Endodermal cell (in vitro differentiated cells): Measurements from ENCODE around the gene ARTN. TPM values are rescaled to one million over a fixed set of nuclear protein-coding genes. Genes with fewer than 3 reads are reported as not detected.
A peak's percentile ranks its signal among the peaks of the same experiment; 100 is the strongest.

ENCODE experiments used
- DNase-seq: peaks from one replicate; pipeline ENCODE4 v3.0.0-alpha.2; 2017
- H3K27ac ChIP-seq: 2 replicates; pipeline ENCODE4 v1.5.1; 2013; ENCODE audit warnings: mild to moderate bottlenecking, low read depth, low read length, moderate library complexity
- H3K27me3 ChIP-seq: 2 replicates; pipeline ENCODE4 v1.6.1; 2013; ENCODE audit warnings: mild to moderate bottlenecking, low read length, moderate library complexity; ENCODE audit not compliant: insufficient read depth, control insufficient read depth, poor library complexity, severe bottlenecking
- H3K36me3 ChIP-seq: 2 replicates; pipeline ENCODE4 v1.7.0; 2013; ENCODE audit warnings: mild to moderate bottlenecking, low read length, moderate library complexity; ENCODE audit not compliant: control insufficient read depth, insufficient read depth
- H3K4me1 ChIP-seq: one replicate; pipeline ENCODE4 v1.7.0; 2013; ENCODE audit warnings: low read length; ENCODE audit not compliant: control insufficient read depth, insufficient read depth
- H3K4me3 ChIP-seq: 2 replicates; pipeline ENCODE4 v1.5.1; 2013; ENCODE audit warnings: mild to moderate bottlenecking, low read length, moderate library complexity
- H3K9ac ChIP-seq: 2 replicates; pipeline ENCODE4 v1.6.1; 2013; ENCODE audit warnings: mild to moderate bottlenecking, low read length, moderate library complexity; ENCODE audit not compliant: poor library complexity, severe bottlenecking; ENCODE audit errors: extremely low read depth
- H3K9me3 ChIP-seq: 2 replicates; pipeline ENCODE4 v1.6.1; 2013; ENCODE audit warnings: mild to moderate bottlenecking, low read length, moderate library complexity; ENCODE audit not compliant: control insufficient read depth
- H3K27ac Mint-ChIP-seq: 2 replicates; pipeline ENCODE4 v1.8.0; 2020; ENCODE audit warnings: mixed read lengths
- H3K27me3 Mint-ChIP-seq: 2 replicates; pipeline ENCODE4 v1.8.0; 2021; ENCODE audit warnings: mild to moderate bottlenecking, mixed read lengths; ENCODE audit not compliant: insufficient read depth
- H3K36me3 Mint-ChIP-seq: 2 replicates; pipeline ENCODE4 v1.8.0; 2020; ENCODE audit warnings: low read depth, mixed read lengths
- H3K4me1 Mint-ChIP-seq: 2 replicates; pipeline ENCODE4 v1.8.0; 2020; ENCODE audit warnings: mixed read lengths
- H3K4me3 Mint-ChIP-seq: 2 replicates; pipeline ENCODE4 v1.8.0; 2020; ENCODE audit warnings: mild to moderate bottlenecking, moderate library complexity, mixed read lengths
- H3K9me3 Mint-ChIP-seq: 2 replicates; pipeline ENCODE4 v1.8.0; 2020; ENCODE audit warnings: mild to moderate bottlenecking, mixed read lengths
- CTCF ChIP-seq: fragments of 200-600 bp; sonication (generic); conservative IDR thresholded peaks from 2 replicates; pipeline ENCODE4 v1.5.0; 2021; ENCODE audit warnings: antibody characterized with exemption, mild to moderate bottlenecking
- WGBS, 2 experiments: methylation state at CpG; one replicate each; pipeline versions ENCODE4 v1.1.5 to v1.1.7; 2013; ENCODE audit warnings: missing lambda C conversion rate in 2 of 2, mixed read lengths in 1 of 2; ENCODE audit not compliant: insufficient coverage in 1 of 2, insufficient read length in 1 of 2; 5-methylcytosine and 5-hydroxymethylcytosine counted together
- total RNA-seq, 2 donors: library from RNA; stranded (reverse); fragmentation: NEBNext Ultra II Directional in 1 of 2; extraction: Animal tissue kit (Norgen Biotek cat#: 25700) in 1 of 2; gene quantifications; 2 replicates in 1 of 2; 3 replicates in 1 of 2; pipeline ENCODE4 v1.2.1, GENCODE V29; 2021

Gene ARTN
- total RNA-seq, 2 donors from 2014 or later = 3.3 to 4.4 TPM

- no peaks in the 10 kb centered on the region for H3K9me3 ChIP-seq
- WGBS, 2 experiments = 89 to 91% methylated on average over 17 to 18 of the region's 18 CpGs
- H3K27me3 Mint-ChIP-seq = no peaks in the 10 kb centered on the region
- no peak overlapping the region for H3K9ac ChIP-seq
- no peaks in the 10 kb centered on the region for H3K36me3 ChIP-seq
- TF ChIP-seq CTCF = no peak
- no peak overlapping the region for H3K4me3 ChIP-seq
- H3K4me3 Mint-ChIP-seq = peak overlapping the region; percentile 1
- peak overlapping the region; percentile 0 for H3K27ac ChIP-seq
- no peaks in the 10 kb centered on the region for H3K9me3 Mint-ChIP-seq
- peaks cover 20% of the 10 kb centered on the region for H3K4me1 ChIP-seq
- peaks cover 32% of the 10 kb centered on the region for H3K4me1 Mint-ChIP-seq
- H3K27me3 ChIP-seq = no peaks in the 10 kb centered on the region
- DNase-seq = no peak
- H3K27ac Mint-ChIP-seq = no peak overlapping the region
- no peaks in the 10 kb centered on the region for H3K36me3 Mint-ChIP-seq
Observed at GRCh38 chr1:43913666-43914360, 19.8 kb upstream of the ARTN start.

- Histone ChIP-seq H3K27me3 (no peaks in the 10 kb centered on the region), H3K4me1 (peaks cover 20% of the 10 kb centered on the region), H3K4me3 (no peak overlapping the region), H3K9ac (no peak overlapping the region), H3K27ac (no peak overlapping the region), H3K36me3 (no peaks in the 10 kb centered on the region), H3K9me3 (no peaks in the 10 kb centered on the region)
- Mint-ChIP-seq H3K27me3 (no peaks in the 10 kb centered on the region), H3K27ac (peak overlapping the region; percentile 13), H3K36me3 (no peaks in the 10 kb centered on the region), H3K4me1 (peaks cover 32% of the 10 kb centered on the region), H3K9me3 (no peaks in the 10 kb centered on the region), H3K4me3 (no peak overlapping the region)
- DNase-seq = no peak
- TF ChIP-seq CTCF = no peak
- 91 to 98% methylated on average over 8 to 13 of the region's 13 CpGs for WGBS, 2 experiments
Observed at GRCh38 chr1:43914576-43915525, 18.8 kb upstream of the ARTN start.

- Mint-ChIP-seq H3K4me3 (no peak overlapping the region), H3K9me3 (no peaks in the 10 kb centered on the region), H3K36me3 (no peaks in the 10 kb centered on the region), H3K27me3 (peaks cover 3% of the 10 kb centered on the region), H3K4me1 (peaks cover 1% of the 10 kb centered on the region), H3K27ac (no peak overlapping the region)
- H3K27ac ChIP-seq = no peak overlapping the region
- DNase-seq = no peak
- no peak for TF ChIP-seq CTCF
- no peak overlapping the region for H3K9ac ChIP-seq
- H3K27me3 ChIP-seq = no peaks in the 10 kb centered on the region
- no peaks in the 10 kb centered on the region for H3K36me3 ChIP-seq
- no peak overlapping the region for H3K4me3 ChIP-seq
- WGBS, 2 experiments = 79 to 85% methylated on average over 6 to 7 of the region's 7 CpGs
- H3K9me3 ChIP-seq = no peaks in the 10 kb centered on the region
- H3K4me1 ChIP-seq = no peaks in the 10 kb centered on the region
Observed at GRCh38 chr1:43919906-43920305, 13.7 kb upstream of the ARTN start.
